GM18498 (cell line): ENCODE measurements around the gene VSIG10L2.

ENCODE experiments used
- ATAC-seq: cut with Tn5 transposase; IDR thresholded peaks from one replicate; pipeline ENCODE4 v1.9.1; 2021; ENCODE audit warnings: mild to moderate bottlenecking, moderate library complexity; ENCODE audit not compliant: unreplicated experiment

The VSIG10L2 gene

GRCh38 chr11:125999234-125999880 is 53.5 kb downstream of the VSIG10L2 start:
- no peak for ATAC-seq

- no peak for ATAC-seq
Measured at GRCh38 chr11:126002181-126002580, 56.3 kb downstream of the VSIG10L2 start.
